ENCODE results near the gene SPECC1.

The SPECC1 gene

GRCh38 chr17:20243524-20243923, 234.4 kb downstream of the SPECC1 start:
- in situ Hi-C loops (cut with HindIII; ENCODE audit: low sequenced_read_pairs): no loop called here
- no peak overlapping the region for H3K4me3 ChIP-seq (ENCODE audit: low read depth, low read length)
- no peak for DNase-seq (ENCODE audit: low read depth, low spot score)
- no peak for TF ChIP-seq CTCF (IDR thresholded peaks at IDR 0.05; ENCODE audit: low read depth, low read length)

GRCh38 chr17:20244671-20245070, 235.5 kb downstream of the SPECC1 start:
- no peak for DNase-seq (ENCODE audit: low read depth, low spot score)
- TF ChIP-seq CTCF (IDR thresholded peaks at IDR 0.05; ENCODE audit: low read depth, low read length): no peak
- no peak overlapping the region for H3K4me3 ChIP-seq (ENCODE audit: low read depth, low read length)
- in situ Hi-C loops (cut with HindIII; ENCODE audit: low sequenced_read_pairs): no loop called here

- H3K4me3 ChIP-seq (ENCODE audit: low read depth, low read length): no peak overlapping the region
- in situ Hi-C loops (cut with HindIII; ENCODE audit: low sequenced_read_pairs): no loop called here
- DNase-seq (ENCODE audit: low read depth, low spot score): no peak
- no peak for TF ChIP-seq CTCF (IDR thresholded peaks at IDR 0.05; ENCODE audit: low read depth, low read length)
Observed at GRCh38 chr17:20246692-20247091, 237.5 kb downstream of the SPECC1 start.

GRCh38 chr17:20253323-20253722, 244.2 kb downstream of the SPECC1 start:
- no peak for DNase-seq (ENCODE audit: low read depth, low spot score)
- H3K4me3 ChIP-seq (ENCODE audit: low read depth, low read length): no peak overlapping the region
- no peak for TF ChIP-seq CTCF (IDR thresholded peaks at IDR 0.05; ENCODE audit: low read depth, low read length)
- in situ Hi-C loops (cut with HindIII; ENCODE audit: low sequenced_read_pairs): no loop called here

- DNase-seq (ENCODE audit: low read depth, low spot score): no peak
- in situ Hi-C loops (cut with HindIII; ENCODE audit: low sequenced_read_pairs): no loop called here
- H3K4me3 ChIP-seq (ENCODE audit: low read depth, low read length): no peak overlapping the region
- TF ChIP-seq CTCF (IDR thresholded peaks at IDR 0.05; ENCODE audit: low read depth, low read length): no peak
Observed at GRCh38 chr17:20254541-20254940, 245.4 kb downstream of the SPECC1 start.

GRCh38 chr17:20256144-20256543, 247.0 kb downstream of the SPECC1 start:
- no peak for TF ChIP-seq CTCF (IDR thresholded peaks at IDR 0.05; ENCODE audit: low read depth, low read length)
- no peak for DNase-seq (ENCODE audit: low read depth, low spot score)
- in situ Hi-C loops (cut with HindIII; ENCODE audit: low sequenced_read_pairs): no loop called here
- H3K4me3 ChIP-seq (ENCODE audit: low read depth, low read length): no peak overlapping the region

GRCh38 chr17:20257008-20257407, 247.8 kb downstream of the SPECC1 start:
- in situ Hi-C loops (cut with HindIII; ENCODE audit: low sequenced_read_pairs): no loop called here
- no peak for TF ChIP-seq CTCF (IDR thresholded peaks at IDR 0.05; ENCODE audit: low read depth, low read length)
- DNase-seq (ENCODE audit: low read depth, low spot score): no peak
- no peak overlapping the region for H3K4me3 ChIP-seq (ENCODE audit: low read depth, low read length)

Measured in astrocyte of the spinal cord (primary cell).